Tibial nerve (tissue), 4 donors: ENCODE measurements around the gene RPTOR. TPM values are rescaled to one million over a fixed set of nuclear protein-coding genes. Genes with fewer than 3 reads are reported as not detected.

Experiments
- DNase-seq, 2 donors: peaks; one replicate each; pipeline ENCODE4 v3.0.0-alpha.2; 2019; ENCODE audit warnings: low spot score in 2 of 2
- H3K27ac ChIP-seq, 4 donors: fragments of 200-600 bp; sonication (generic) in 3 of 4; one replicate each; pipeline ENCODE4 v1.5.1; 2017 to 2019; ENCODE audit warnings: mild to moderate bottlenecking in 1 of 4
- H3K27me3 ChIP-seq, 2 donors: fragments of 200-600 bp; sonication (generic) in 1 of 2; one replicate each; pipeline versions ENCODE4 v1.5.1 to v1.6.0; 2017 to 2019
- H3K36me3 ChIP-seq, 3 donors: fragments of 200-600 bp; sonication (generic); one replicate each; pipeline ENCODE4 v1.5.1; 2018 to 2019
- H3K4me1 ChIP-seq, 4 donors: fragments of 200-600 bp; sonication (generic) in 3 of 4; one replicate each; pipeline ENCODE4 v1.5.1; 2017 to 2019
- H3K4me3 ChIP-seq, 4 donors: fragments of 200-600 bp; sonication (generic) in 3 of 4; one replicate each; pipeline ENCODE4 v1.5.1; 2017 to 2019; ENCODE audit warnings: mild to moderate bottlenecking in 1 of 4, moderate library complexity in 1 of 4
- H3K9me3 ChIP-seq, 4 donors: fragments of 200-600 bp; sonication (generic) in 3 of 4; one replicate each; pipeline ENCODE4 v1.5.1; 2017 to 2019
- CTCF ChIP-seq, 5 experiments: fragments of 200-600 bp in 3 of 5; fragments of 450-650 bp in 2 of 5; sonication (generic) in 3 of 5; IDR thresholded peaks; one replicate each; pipeline ENCODE4 v1.5.1; 2016 to 2019; ENCODE audit warnings: antibody characterized with exemption in 5 of 5, mild to moderate bottlenecking in 3 of 5, moderate library complexity in 2 of 5
- EP300 ChIP-seq, 2 donors: sonication (generic); formaldehyde crosslinking; IDR thresholded peaks; one replicate each; pipeline ENCODE4 v1.6.1; 2017; ENCODE audit warnings: antibody characterized with exemption in 2 of 2, mild to moderate bottlenecking in 1 of 2
- POLR2A ChIP-seq, 2 donors: fragments of 450-650 bp; IDR thresholded peaks; one replicate each; pipeline ENCODE4 v1.6.1; 2017; ENCODE audit warnings: antibody characterized with exemption in 2 of 2, mild to moderate bottlenecking in 2 of 2, moderate library complexity in 2 of 2
- WGBS, 2 donors: methylation state at CpG; one replicate each; pipeline ENCODE4 v1.1.5; 2018; 5-methylcytosine and 5-hydroxymethylcytosine counted together
- small RNA-seq: library from RNA; depleted of rRNA; stranded (forward); fragments of <200 nt; gene quantifications from one replicate; pipeline ENCODE3, GENCODE V24; 2016
- total RNA-seq, 4 donors: library from RNA; depleted of rRNA; stranded (reverse); fragments of >200 nt; gene quantifications; one replicate each; pipeline ENCODE4 v1.1.0, GENCODE V29; 2016

Gene RPTOR
- total RNA-seq, 4 donors from 2014 or later = 34.7 to 56.4 (median 40.1) TPM

- Histone ChIP-seq H3K9me3 (peaks cover 0 to 13% (median 0%) of the 10 kb centered on the region in 4 donors), H3K27me3 (no peaks in the 10 kb centered on the region), H3K36me3 (no peaks in the 10 kb centered on the region), H3K4me3 (no peak overlapping the region), H3K4me1 (peaks cover 0 to 29% (median 4%) of the 10 kb centered on the region in 4 donors), H3K27ac (no peak overlapping the region)
- no peak for DNase-seq
- TF ChIP-seq EP300 (IDR thresholded peaks at IDR 0.05) (no peak), CTCF (IDR thresholded peaks at IDR 0.05) (no peak), POLR2A (IDR thresholded peaks at IDR 0.05) (no peak)
- WGBS, 2 donors = 95 to 100% methylated on average over 1 of the region's 1 CpG
Measured at GRCh38 chr17:81015136-81015535, 470.5 kb downstream of the RPTOR start.

Small RNAs within 50 kb of the gene (small RNA-seq; reads per million reads assigned to genes)
- gene AC120024.2 (not detected), gene AC120024.3 (not detected)

Other genes starting within 250 kb of the RPTOR start
- gene ENDOV, start 129.7 kb upstream of the RPTOR start, total RNA-seq = 10 to 100 TPM in 3 of 4 donors, 1 to 10 TPM in 1; 9.8 to 30.3 (median 16.6) TPM
- gene NPTX1, start 68.2 kb upstream of the RPTOR start, total RNA-seq = under 1 TPM in 2 of 4 donors, not detected in 2; 0.21 to 0.59 TPM